T-helper 9 cell (primary cell): ENCODE results near the gene CXCR5.

Experiments
- DNase-seq: peaks from one replicate; pipeline ENCODE4 v3.0.0-alpha.2; 2020

CXCR5 gene

GRCh38 chr11:118877487-118878162 is 6.1 kb upstream of the CXCR5 start:
- no peak for DNase-seq

GRCh38 chr11:118878163-118878563 is 5.5 kb upstream of the CXCR5 start:
- DNase-seq, result no peak

DNA sequence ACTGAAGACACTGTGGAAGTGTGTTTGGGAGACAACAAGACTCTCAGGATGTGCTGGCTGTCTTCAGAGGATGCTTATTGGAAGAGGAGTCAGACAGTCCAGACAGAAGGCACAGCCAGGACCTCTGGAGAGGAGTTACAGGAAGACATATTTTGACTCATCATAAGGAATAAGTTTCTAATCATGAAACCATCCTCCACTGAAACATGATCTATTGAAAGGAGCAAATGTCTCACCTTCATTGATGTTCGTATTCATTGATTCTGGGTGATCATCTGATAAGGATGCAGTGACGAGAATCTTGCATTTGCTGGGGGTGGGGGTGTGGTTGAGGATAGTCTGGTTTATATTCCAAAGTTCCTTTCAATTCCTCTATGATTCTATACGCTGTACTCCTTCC is 2.5 kb upstream of the CXCR5 start:
- no peak for DNase-seq

DNA sequence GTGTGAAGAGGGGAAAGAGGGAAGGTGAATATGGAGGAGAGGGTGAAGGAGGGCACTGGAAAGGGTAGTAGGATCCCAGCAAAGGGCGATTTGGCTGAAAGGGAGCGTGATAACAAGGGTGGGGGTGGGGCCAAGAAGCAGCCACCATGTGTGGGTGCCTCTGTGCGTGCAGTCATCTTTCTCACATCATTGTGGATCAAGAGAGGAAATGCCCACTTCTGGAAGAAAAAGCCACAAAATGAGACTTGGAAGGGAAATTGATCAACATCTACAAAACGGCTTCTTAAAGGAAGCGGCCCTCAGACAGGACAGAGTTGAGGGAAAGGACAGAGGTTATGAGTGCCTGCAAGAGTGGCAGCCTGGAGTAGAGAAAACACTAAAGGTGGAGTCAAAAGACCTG is 1.2 kb upstream of the CXCR5 start:
- no peak for DNase-seq

- no peak for DNase-seq
These were observed 706 bp upstream of the CXCR5 start for GRCh38 chr11:118883004-118883367.

- no peak for DNase-seq
These were observed 1.2 kb downstream of the CXCR5 start for GRCh38 chr11:118884875-118885274.

DNA sequence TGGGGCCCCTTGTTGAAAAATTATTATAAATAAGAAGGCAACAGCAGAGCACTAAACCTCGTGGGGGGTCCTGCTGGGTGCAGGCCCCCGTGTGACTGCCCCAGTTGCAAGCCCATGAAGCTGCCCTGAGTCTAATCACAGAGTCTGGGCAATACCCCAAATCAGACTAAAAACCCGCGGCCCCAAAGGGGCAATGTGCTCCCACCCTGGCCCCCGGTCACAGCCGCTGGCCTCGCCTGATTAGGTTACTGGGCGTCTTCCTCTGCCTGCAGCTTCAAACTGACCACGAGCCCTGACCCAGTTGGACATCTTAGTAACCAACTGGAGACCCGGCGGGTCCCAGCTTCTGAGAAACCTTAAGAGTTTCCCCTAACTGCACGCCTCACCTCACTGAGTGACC is 1.6 kb downstream of the CXCR5 start:
- no peak for DNase-seq

DNA sequence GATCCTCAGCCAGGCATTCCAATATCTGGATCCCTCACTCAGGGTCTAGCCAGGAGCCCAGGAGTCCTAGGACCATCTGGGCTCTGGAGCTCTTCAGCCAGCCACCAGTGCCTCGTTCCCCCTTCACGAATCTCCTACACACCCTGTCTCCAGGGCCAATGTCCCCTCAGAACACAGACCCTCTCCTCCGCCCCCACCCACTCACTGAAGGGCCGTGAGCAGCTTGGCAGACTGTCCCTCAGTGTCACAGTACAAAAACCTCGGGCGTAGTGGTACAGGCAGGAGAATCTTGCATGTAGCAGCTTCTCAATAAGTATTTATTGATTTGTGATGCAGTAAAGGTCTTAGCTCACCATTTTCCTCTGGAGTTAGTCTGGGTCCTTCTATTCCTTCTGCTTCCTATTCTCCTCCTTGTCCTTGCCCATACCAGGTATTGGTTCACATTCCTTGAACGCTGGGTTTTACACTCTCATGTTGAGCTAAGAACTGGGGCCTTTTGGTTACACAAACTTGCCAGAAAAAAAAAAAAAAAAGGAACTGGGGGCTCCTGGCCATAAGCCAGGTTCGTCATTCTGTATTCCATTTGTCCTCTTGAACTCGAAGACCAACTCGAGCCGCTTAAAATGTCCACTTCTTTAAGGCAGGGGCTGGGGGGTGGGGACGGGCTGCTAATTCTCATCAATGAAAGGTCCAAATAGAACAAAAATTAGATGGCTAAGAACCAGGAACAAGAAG is 2.3 kb downstream of the CXCR5 start:
- no peak for DNase-seq

GRCh38 chr11:118886681-118887111 is 3.0 kb downstream of the CXCR5 start:
- no peak for DNase-seq

GRCh38 chr11:118887206-118887605 is 3.5 kb downstream of the CXCR5 start:
- no peak for DNase-seq

- DNase-seq, result no peak
These were observed 4.7 kb downstream of the CXCR5 start for GRCh38 chr11:118888398-118888797.

GRCh38 chr11:118889797-118890196 is 6.1 kb downstream of the CXCR5 start:
- DNase-seq, result no peak

DNA sequence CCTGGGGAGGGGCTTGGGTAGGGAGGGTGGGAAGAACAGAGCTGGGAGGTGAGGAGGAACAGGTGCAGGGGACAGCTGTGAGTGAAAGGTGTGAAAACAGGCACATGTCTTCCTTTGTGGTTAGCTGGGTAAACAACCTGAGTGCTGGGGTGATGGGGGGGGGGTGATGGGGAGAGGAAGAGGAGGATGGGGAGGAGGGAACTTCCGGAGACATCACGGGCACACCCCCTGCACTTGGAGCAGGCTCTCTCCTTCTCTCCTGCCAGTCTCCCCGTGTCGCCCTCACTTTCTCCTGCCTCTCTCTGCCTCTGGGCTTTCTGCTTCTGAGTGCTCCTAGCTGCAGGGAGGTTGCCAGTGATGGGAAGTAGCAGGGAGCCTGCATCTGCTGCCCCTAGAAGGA is 8.8 kb downstream of the CXCR5 start:
- peak; percentile 37 for DNase-seq

DNA sequence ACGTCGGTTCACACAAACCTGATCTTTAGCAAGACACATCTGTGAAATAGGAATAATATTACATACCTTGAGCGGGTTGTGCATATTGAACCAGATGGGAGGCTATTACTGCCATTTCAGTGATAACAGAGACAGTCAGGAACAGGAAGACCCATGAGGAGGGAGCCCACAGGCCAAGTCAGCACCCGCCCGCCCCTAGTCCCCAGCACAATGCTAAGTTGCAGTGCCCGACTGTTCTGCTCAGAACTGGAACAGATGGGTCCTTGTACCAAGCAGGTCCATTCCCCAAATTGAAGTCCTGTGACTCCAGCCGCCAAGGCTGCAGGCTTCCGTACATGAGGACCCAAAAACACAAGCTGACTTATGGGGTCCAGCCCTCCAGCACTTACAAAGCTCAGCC is 9.3 kb downstream of the CXCR5 start:
- no peak for DNase-seq

DNA sequence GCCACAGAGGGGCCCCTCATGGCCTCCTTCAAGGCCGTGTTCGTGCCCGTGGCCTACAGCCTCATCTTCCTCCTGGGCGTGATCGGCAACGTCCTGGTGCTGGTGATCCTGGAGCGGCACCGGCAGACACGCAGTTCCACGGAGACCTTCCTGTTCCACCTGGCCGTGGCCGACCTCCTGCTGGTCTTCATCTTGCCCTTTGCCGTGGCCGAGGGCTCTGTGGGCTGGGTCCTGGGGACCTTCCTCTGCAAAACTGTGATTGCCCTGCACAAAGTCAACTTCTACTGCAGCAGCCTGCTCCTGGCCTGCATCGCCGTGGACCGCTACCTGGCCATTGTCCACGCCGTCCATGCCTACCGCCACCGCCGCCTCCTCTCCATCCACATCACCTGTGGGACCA is 10.0 kb downstream of the CXCR5 start:
- no peak for DNase-seq

- DNase-seq, result no peak
These were observed 10.5 kb downstream of the CXCR5 start for GRCh38 chr11:118894192-118894591.

DNA sequence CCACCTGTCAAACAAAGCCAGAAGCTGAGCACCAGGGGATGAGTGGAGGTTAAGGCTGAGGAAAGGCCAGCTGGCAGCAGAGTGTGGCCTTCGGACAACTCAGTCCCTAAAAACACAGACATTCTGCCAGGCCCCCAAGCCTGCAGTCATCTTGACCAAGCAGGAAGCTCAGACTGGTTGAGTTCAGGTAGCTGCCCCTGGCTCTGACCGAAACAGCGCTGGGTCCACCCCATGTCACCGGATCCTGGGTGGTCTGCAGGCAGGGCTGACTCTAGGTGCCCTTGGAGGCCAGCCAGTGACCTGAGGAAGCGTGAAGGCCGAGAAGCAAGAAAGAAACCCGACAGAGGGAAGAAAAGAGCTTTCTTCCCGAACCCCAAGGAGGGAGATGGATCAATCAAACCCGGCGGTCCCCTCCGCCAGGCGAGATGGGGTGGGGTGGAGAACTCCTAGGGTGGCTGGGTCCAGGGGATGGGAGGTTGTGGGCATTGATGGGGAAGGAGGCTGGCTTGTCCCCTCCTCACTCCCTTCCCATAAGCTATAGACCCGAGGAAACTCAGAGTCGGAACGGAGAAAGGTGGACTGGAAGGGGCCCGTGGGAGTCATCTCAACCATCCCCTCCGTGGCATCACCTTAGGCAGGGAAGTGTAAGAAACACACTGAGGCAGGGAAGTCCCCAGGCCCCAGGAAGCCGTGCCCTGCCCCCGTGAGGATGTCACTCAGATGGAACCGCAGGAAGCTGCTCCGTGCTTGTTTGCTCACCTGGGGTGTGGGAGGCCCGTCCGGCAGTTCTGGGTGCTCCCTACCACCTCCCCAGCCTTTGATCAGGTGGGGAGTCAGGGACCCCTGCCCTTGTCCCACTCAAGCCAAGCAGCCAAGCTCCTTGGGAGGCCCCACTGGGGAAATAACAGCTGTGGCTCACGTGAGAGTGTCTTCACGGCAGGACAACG is 11.7 kb downstream of the CXCR5 start:
- DNase-seq, result peak; percentile 68

GRCh38 chr11:118896472-118896913 is 12.8 kb downstream of the CXCR5 start:
- no peak for DNase-seq

DNA sequence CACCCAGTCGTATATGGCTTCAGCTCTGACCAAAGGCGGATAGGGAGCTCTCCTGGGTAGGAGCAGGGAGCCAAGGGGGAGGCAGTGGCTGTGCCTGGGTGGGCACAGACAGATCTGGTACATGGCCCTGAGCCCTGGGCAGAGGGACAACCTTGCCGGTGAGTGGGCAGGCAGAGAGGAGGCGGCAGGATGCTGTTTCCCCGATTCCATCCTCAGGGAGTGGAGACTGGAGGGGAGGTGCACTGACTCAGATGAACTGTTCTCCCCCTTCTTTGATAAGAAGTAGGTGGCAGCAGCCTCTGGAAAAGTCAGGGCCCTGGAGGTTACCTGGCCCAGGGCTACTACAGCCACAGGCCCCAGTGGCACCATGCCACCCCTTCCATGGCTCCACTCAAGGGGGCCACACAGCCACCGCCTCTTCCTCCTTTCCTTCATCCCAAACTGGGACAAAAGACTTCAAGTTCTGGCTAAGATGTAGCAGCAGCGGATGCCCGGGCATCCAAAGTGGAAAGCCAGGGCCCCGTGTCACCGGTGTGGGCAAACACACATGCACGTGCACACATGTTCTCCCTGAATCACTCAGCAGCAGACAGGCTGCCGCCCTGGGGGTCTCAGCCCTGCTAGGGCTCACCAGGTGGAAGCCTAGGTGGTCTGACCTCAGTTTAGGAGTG is 13.4 kb downstream of the CXCR5 start:
- no peak for DNase-seq

- DNase-seq, result no peak
These were observed 14.1 kb downstream of the CXCR5 start for GRCh38 chr11:118897721-118898310.

GRCh38 chr11:118898400-118899295 is 15.0 kb downstream of the CXCR5 start:
- DNase-seq, result no peak
